Activated naive CD8-positive, alpha-beta T cell treated with anti-CD3 and anti-CD28 coated beads for 36 hours (primary cell): ENCODE results near the gene GBP2. TPM values are rescaled to one million over a fixed set of nuclear protein-coding genes. Genes with fewer than 3 reads are reported as not detected.

ENCODE experiments used
- DNase-seq: peaks from one replicate; pipeline ENCODE4 v3.0.0; 2021
- H3K27ac Mint-ChIP-seq: one replicate; pipeline ENCODE4 v1.8.0; 2022; ENCODE audit warnings: mild to moderate bottlenecking, moderate library complexity, mixed read lengths
- H3K27me3 Mint-ChIP-seq: one replicate; pipeline ENCODE4 v1.8.0; 2022; ENCODE audit warnings: mild to moderate bottlenecking, mixed read lengths
- H3K36me3 Mint-ChIP-seq: one replicate; pipeline ENCODE4 v1.8.0; 2021; ENCODE audit warnings: mild to moderate bottlenecking, mixed read lengths
- H3K4me1 Mint-ChIP-seq: one replicate; pipeline ENCODE4 v1.8.0; 2021; ENCODE audit warnings: mixed read lengths
- H3K4me3 Mint-ChIP-seq: one replicate; pipeline ENCODE4 v1.8.0; 2022; ENCODE audit warnings: mild to moderate bottlenecking, moderate library complexity, mixed read lengths
- H3K9me3 Mint-ChIP-seq: one replicate; pipeline ENCODE4 v1.8.0; 2022; ENCODE audit warnings: mixed read lengths
- total RNA-seq, 2 experiments: library from RNA; stranded (reverse); gene quantifications; one replicate each; pipeline ENCODE4 v1.2.3, GENCODE V29; 2021

Gene GBP2, protein sequence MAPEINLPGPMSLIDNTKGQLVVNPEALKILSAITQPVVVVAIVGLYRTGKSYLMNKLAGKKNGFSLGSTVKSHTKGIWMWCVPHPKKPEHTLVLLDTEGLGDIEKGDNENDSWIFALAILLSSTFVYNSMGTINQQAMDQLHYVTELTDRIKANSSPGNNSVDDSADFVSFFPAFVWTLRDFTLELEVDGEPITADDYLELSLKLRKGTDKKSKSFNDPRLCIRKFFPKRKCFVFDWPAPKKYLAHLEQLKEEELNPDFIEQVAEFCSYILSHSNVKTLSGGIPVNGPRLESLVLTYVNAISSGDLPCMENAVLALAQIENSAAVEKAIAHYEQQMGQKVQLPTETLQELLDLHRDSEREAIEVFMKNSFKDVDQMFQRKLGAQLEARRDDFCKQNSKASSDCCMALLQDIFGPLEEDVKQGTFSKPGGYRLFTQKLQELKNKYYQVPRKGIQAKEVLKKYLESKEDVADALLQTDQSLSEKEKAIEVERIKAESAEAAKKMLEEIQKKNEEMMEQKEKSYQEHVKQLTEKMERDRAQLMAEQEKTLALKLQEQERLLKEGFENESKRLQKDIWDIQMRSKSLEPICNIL
- 100 to 1,000 TPM; 153 to 157 TPM for total RNA-seq

DNA sequence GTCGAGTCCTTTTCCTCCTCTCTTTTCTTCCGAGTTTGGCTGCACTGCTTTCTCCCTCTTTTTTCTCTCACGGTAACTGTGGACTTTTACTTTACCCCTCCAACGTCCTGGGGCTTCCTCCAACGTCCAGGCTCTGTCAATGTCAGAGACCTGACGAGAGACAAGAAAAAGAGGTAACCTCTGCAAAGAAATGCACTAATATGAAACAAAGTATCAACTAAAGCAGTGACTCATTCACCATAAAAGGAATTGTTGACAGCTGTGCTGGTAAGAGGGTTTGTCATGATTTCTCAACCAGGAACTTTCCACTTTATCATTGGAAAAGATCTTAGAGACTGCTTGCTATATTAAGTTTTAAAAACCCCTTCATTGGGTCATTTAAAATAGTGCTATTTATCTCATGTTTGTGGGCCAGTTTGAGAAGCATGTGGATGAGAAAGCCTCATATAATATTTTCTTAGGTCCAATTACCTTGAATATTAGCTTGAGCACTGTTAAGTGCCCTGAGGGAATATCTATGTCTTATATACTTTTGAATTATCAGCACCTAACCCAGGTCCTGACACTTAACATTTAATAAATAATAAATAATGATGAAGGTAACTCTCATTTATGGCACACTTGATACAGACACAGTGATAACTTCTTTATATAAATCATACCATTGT lies at the start of gene GBP2:
GBP2 (minus strand) TSS at position 202 of the 668 bp plus-strand sequence. CDS start 4,148 bp downstream, outside the sequence.
- peaks cover 8% of the 10 kb centered on the region for H3K9me3 Mint-ChIP-seq
- H3K4me3 Mint-ChIP-seq: peak within 1 kb of the TSS; percentile 90
- H3K27me3 Mint-ChIP-seq: no peaks in the 10 kb centered on the region
- DNase-seq: peak; percentile 16
- peaks cover 52% of the 10 kb centered on the region for H3K36me3 Mint-ChIP-seq
- peaks cover 56% of the 10 kb centered on the region for H3K4me1 Mint-ChIP-seq
- peak within 1 kb of the TSS; percentile 96 for H3K27ac Mint-ChIP-seq

DNA sequence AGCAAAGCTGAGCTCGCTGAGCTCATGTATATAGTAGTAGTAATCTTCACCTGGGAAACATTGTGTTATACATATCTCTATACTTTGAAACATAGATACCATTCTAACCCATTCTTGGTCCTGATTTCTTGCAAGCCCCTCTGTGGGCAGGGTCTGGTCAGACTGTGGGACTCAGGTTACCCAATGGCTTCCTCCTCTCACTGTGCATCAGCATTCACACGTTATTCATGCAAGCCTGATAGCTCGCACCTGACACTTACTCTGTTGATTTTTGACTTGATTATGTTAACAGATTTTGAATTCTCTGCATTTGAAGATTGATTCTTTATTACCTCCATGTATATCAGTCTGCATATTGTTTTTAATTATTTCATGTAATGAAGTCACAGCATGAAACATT lies 48.6 kb upstream of the GBP2 start:
- Mint-ChIP-seq H3K27me3 (no peaks in the 10 kb centered on the region), H3K4me3 (no peak overlapping the region), H3K9me3 (peaks cover 6% of the 10 kb centered on the region), H3K27ac (no peak overlapping the region), H3K36me3 (peaks cover 2% of the 10 kb centered on the region), H3K4me1 (peaks cover 16% of the 10 kb centered on the region)
- DNase-seq: no peak

DNA sequence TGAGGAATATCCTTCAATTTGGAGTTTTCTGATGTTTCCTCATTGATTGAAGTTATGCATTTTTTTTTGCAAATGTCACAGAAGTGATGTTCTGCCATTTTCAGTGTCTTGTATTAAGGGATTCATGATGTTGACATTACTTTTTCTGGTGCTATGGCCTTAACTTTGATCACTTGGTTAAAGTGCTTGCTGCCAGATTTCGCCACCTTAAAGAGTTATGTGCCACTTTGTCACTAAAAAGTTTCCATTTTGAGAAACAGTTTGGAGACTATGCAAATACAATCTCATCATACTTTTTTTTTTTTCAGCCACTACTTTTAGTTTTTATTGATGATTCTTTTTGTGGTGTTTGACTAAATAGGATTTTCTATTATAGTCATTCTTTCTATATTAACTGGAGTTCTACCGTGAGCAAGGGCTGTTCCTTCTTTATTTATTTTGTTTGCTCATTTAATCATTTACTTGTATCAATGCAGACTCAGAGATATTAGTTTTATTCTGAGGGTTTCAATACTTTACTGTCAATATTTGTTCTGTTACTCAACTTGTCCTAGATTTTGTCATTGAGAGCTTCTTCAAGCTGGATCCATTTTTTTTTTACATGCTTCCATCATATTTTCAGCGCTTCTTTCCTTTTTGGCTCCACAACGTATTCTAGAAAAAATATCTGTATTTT lies 46.7 kb upstream of the GBP2 start:
- Mint-ChIP-seq H3K9me3 (peaks cover 6% of the 10 kb centered on the region), H3K27me3 (no peaks in the 10 kb centered on the region), H3K36me3 (peaks cover 2% of the 10 kb centered on the region), H3K27ac (no peak overlapping the region), H3K4me1 (peaks cover 16% of the 10 kb centered on the region), H3K4me3 (no peak overlapping the region)
- DNase-seq: no peak

DNA sequence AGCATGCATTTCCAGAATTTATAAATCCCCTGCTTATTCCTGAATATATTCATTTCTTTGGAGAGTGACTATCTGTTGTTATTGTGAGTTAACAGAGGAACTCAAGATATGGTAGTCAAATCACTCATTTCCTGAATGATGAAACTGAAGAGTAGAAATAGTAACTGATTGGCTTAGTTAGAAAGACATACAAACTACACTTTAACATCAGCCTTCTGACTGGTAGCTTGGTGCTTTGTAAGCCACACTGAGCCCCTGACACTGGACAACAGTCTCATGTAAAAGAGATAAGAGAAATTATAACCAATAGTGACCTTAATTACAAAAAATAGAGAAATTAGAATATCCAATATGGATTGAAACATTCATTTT lies 45.1 kb upstream of the GBP2 start:
- H3K36me3 Mint-ChIP-seq: peaks cover 2% of the 10 kb centered on the region
- no peak overlapping the region for H3K4me3 Mint-ChIP-seq
- no peaks in the 10 kb centered on the region for H3K27me3 Mint-ChIP-seq
- H3K9me3 Mint-ChIP-seq: peaks cover 6% of the 10 kb centered on the region
- no peak for DNase-seq
- peaks cover 7% of the 10 kb centered on the region for H3K4me1 Mint-ChIP-seq
- H3K27ac Mint-ChIP-seq: peak overlapping the region; percentile 25

DNA sequence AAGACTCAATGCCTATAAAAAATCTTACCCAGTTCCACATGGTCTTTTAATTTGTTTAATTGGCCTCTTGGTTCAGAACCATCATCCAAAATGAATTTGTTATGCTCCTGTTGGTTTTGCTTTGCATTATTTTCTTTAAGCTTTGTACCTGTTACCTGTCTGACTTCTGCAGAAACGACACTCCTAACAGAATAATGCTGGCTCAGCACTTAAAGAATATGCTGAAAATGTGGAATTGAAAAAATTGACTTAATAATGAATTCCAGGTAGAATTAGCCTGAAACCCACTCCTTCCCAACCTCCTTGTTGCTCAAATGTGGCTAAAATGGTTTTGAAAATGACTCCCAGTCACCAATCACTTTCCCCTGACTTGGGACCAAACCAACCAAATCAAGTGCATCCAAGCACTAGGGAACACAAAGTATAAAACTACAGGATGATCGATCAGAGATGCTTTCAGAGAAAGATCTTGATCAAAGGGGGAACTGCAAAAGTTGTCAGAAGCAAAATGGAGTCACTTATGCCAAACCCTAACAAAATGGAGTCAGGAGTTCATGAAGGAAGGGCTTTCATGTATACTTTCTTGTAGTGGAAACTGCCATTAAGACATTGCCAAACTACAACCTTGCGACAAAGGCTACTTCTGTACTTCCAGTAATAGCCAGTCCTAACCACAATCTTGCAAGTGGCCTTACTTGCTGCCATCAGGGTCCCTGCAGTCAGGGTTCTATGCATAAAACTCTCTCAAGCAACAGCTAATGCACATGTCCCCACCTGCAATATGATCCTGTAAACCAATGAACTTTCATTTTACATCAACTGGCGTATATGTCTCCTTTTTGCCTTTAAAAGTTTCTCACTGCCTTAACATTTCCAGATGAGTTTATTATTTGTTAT lies 44.5 kb upstream of the GBP2 start:
- Mint-ChIP-seq H3K4me1 (peaks cover 7% of the 10 kb centered on the region), H3K27me3 (no peaks in the 10 kb centered on the region), H3K36me3 (peaks cover 2% of the 10 kb centered on the region), H3K9me3 (peaks cover 6% of the 10 kb centered on the region), H3K27ac (peak overlapping the region; percentile 25), H3K4me3 (no peak overlapping the region)
- no peak for DNase-seq

DNA sequence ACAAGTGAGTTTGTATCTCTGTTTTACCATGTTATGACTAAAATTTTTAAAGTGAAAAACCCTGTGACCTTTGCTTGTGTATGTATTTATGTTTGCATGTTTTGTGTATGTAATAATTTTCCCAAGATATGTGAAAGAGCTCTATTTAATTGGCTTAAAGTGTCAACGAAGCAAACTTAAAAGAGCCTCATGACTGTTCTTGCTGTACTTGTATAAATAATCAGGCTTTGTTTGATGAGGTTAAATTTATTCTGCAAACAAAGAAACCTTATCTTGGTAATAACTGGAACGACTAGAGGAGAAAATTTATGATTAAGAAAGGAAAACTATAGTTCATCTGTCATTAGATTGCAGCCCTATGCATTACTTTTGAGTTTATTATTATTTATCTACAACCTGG lies 43.3 kb upstream of the GBP2 start:
- no peak overlapping the region for H3K4me3 Mint-ChIP-seq
- H3K4me1 Mint-ChIP-seq: peaks cover 7% of the 10 kb centered on the region
- H3K27me3 Mint-ChIP-seq: no peaks in the 10 kb centered on the region
- peaks cover 2% of the 10 kb centered on the region for H3K36me3 Mint-ChIP-seq
- peaks cover 7% of the 10 kb centered on the region for H3K9me3 Mint-ChIP-seq
- H3K27ac Mint-ChIP-seq: no peak overlapping the region
- DNase-seq: no peak

DNA sequence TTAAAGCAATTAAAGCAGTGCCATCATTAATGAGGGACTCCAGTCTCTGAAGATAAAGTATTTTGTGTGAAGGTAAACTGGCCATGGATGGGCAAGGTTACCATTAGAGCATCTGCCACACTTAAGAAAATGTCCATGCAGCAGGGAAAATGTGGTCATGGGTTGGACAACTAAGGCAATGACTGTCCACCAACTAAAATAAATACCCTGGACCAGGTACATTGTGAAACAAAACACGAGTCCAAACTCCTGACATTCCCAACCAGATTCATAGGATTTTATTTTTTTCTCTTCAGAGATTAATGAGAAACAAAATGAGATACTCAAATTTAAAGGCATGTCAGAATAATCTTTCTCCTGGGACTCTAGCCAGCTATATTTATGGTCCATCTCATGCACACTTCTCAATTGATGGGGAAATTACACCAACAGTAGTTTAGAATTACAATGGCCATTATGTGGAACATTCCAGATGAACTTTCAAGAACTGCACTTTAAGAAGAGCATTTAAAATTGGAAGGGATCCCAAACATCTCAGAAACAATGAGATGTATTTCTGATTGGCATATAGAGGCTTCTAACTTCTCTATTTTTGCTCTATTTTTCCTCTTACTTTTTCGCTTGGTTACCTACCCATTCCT lies 41.8 kb upstream of the GBP2 start:
- H3K4me1 Mint-ChIP-seq: peaks cover 7% of the 10 kb centered on the region
- peaks cover 7% of the 10 kb centered on the region for H3K9me3 Mint-ChIP-seq
- no peak overlapping the region for H3K4me3 Mint-ChIP-seq
- H3K27ac Mint-ChIP-seq: no peak overlapping the region
- no peak for DNase-seq
- peaks cover 2% of the 10 kb centered on the region for H3K36me3 Mint-ChIP-seq
- H3K27me3 Mint-ChIP-seq: no peaks in the 10 kb centered on the region

DNA sequence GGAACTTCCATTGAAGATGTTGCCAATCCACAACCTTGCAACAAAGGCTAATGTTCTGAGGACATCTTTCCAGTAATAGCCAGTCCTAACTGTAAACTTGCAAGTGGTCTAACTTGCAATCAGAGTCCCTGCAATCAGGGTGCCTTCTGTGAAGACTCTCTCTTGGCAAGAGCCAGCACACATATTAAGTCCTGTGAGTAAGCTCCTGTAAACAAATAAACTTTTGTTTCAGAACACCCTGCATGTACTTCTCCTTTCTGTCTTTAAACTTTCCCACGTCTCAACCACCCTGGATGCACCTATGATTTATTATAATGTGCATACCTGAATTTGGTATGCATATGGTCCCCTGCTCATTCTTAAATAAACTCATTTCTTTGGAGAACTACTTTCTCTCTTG lies 40.8 kb upstream of the GBP2 start:
- Mint-ChIP-seq H3K36me3 (no peaks in the 10 kb centered on the region), H3K9me3 (peaks cover 7% of the 10 kb centered on the region), H3K4me1 (peaks cover 7% of the 10 kb centered on the region), H3K4me3 (no peak overlapping the region), H3K27me3 (no peaks in the 10 kb centered on the region), H3K27ac (no peak overlapping the region)
- DNase-seq: no peak

DNA sequence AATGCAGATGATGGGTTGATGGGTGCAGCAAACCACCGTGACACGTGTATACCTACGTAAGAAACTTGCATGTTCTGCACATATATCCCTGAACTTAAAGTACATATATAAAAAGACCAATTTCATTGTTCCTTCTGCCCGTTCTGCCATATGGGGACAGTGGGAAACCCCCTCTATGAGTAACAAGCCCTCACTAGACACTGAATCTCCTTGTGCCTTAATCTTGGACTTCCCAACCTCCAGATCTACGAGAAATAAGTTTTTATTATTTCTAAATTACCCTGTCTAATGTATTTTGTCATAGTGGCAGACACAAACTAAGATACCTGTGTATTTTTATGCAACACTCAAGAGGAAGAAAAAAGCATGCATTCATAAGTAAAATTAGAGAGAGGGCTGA lies 39.9 kb upstream of the GBP2 start:
- no peak for DNase-seq
- H3K27me3 Mint-ChIP-seq: no peaks in the 10 kb centered on the region
- H3K4me3 Mint-ChIP-seq: no peak overlapping the region
- H3K9me3 Mint-ChIP-seq: peaks cover 6% of the 10 kb centered on the region
- peaks cover under 1% of the 10 kb centered on the region for H3K4me1 Mint-ChIP-seq
- no peaks in the 10 kb centered on the region for H3K36me3 Mint-ChIP-seq
- no peak overlapping the region for H3K27ac Mint-ChIP-seq

DNA sequence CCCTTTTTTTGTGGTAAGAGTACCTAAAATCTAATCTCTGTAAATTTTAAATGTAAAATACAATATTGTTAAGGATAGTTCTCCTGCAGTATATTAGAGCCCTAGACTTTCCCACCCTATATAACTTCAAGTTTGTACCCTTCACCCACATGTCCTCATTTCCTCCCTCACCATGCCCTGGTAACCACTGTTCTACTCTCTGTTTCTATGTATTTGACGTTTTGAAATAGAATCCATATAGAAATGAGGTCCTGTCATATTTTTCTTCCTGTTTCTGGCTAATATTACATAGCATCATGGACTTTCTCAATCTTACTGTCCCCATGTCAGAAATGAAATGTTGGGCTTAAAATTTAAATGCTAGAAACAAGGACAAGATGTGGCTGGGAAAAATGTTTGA lies 25.1 kb upstream of the GBP2 start:
- no peaks in the 10 kb centered on the region for H3K27me3 Mint-ChIP-seq
- H3K9me3 Mint-ChIP-seq: peaks cover 7% of the 10 kb centered on the region
- peaks cover 5% of the 10 kb centered on the region for H3K4me1 Mint-ChIP-seq
- no peak for DNase-seq
- no peak overlapping the region for H3K27ac Mint-ChIP-seq
- H3K4me3 Mint-ChIP-seq: no peak overlapping the region
- peaks cover 3% of the 10 kb centered on the region for H3K36me3 Mint-ChIP-seq

DNA sequence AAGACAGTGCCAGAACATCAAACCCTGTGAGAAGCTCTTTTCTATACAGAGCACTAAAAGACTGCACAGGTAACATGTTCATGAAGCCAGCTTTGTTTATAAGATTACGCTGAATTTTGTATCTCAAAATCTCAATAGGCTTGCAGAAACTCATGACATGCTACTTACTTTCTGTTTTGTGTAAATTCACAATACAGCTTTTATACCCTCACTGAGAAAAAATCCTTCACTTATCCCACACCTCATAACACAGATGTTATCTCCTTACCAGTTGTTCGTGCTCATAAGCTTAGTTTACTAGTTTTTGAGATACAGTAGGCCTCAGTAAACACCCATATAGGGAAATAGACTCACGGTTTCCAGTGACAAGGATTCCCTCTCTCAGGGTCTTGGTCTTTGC lies 24.1 kb upstream of the GBP2 start:
- no peaks in the 10 kb centered on the region for H3K36me3 Mint-ChIP-seq
- H3K4me1 Mint-ChIP-seq: peaks cover 5% of the 10 kb centered on the region
- no peak overlapping the region for H3K27ac Mint-ChIP-seq
- no peaks in the 10 kb centered on the region for H3K9me3 Mint-ChIP-seq
- no peak overlapping the region for H3K4me3 Mint-ChIP-seq
- no peak for DNase-seq
- H3K27me3 Mint-ChIP-seq: no peaks in the 10 kb centered on the region

DNA sequence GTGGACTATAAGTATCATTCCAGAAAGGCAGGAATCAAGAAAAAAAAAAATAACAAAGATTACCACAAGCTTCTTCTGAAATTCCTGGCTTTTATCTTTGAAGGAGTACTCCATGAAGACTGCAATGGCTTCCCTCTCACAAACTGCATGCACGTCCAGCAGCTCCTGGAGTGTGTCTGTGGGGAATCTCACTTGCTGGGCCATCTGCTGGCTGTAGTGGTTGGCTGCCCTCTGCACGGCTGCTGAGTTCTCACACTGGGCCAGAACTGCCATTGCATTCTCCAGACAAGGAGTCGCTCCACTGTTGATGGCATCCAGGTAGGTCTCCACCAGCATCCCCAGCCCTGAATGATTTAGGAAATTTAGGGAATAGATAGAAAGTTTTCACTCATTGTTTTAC lies 23.3 kb upstream of the GBP2 start:
- Mint-ChIP-seq H3K36me3 (no peaks in the 10 kb centered on the region), H3K27ac (no peak overlapping the region), H3K4me3 (no peak overlapping the region), H3K4me1 (peaks cover 5% of the 10 kb centered on the region), H3K9me3 (no peaks in the 10 kb centered on the region), H3K27me3 (no peaks in the 10 kb centered on the region)
- DNase-seq: no peak

DNA sequence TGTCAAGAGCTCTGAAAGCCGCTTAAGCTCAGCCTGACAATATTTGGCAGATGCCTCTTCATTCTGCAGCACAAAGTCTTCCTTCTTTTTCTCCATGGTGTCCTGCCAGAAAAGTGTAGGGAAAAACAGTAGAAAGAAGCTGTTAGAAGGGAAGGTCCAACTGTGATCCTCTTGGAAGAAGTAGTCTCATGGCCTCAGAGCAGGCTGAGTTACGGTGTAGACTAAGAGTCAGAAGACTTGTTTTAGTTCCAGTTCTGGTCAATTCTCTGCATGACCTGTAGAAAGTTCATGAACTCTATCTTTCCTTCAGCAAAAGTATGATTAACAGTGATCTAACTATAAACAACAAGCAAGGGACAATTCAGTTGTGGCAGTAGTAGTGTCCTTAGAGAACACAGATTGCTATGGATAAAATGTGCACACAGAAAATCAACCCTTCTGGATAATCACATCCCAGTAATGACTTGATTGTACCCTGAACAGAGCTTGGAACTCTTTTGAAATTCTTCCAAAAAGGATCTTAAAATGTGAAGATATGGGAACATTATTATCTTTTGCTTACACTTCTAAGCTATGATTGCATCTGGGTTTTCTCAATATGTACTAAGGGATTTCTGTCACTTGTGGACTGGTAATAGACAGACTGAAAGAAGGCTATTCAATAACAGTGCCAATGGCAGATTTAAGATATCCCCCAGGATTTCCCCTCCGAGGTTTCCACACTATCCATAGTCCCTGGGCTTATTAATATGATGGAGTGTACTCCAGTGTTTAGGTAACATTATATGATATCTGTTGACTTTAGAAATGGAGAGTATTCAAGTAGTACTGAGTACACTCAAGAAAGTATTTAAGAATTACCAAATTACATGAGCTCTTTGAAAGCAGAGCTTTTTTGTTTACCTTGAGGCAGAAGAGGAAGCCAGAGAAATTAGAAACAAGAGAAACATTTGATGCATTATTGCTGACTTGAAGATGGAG lies 22.1 kb upstream of the GBP2 start:
- Mint-ChIP-seq H3K36me3 (no peaks in the 10 kb centered on the region), H3K27ac (no peak overlapping the region), H3K9me3 (no peaks in the 10 kb centered on the region), H3K4me3 (no peak overlapping the region), H3K27me3 (no peaks in the 10 kb centered on the region), H3K4me1 (peaks cover 5% of the 10 kb centered on the region)
- no peak for DNase-seq
